HepG2 (cell line): Measurements from ENCODE around the gene ZNF276. TPM values are rescaled to one million over a fixed set of nuclear protein-coding genes. Genes with fewer than 3 reads are reported as not detected.
A peak's percentile ranks its signal among the peaks of the same experiment; 100 is the strongest.

ENCODE experiments used
- BRD4 ChIP-seq: sonication (generic); formaldehyde crosslinking; IDR thresholded peaks from 2 replicates; pipeline ENCODE4 v1.4.0; 2020; ENCODE audit warnings: missing genetic modification reagents
- DMAP1 ChIP-seq: IDR thresholded peaks from 2 replicates; pipeline ENCODE4 v1.6.1; 2016
- ELF1 ChIP-seq: sonication (generic); formaldehyde crosslinking; IDR thresholded peaks from 2 replicates; pipeline ENCODE4 v1.4.0; 2020; ENCODE audit warnings: missing genetic modification reagents
- FOXA3 ChIP-seq: IDR thresholded peaks from 2 replicates; pipeline ENCODE4 v1.6.1; 2016; ENCODE audit warnings: missing genetic modification reagents, missing compliant biosample characterization
- KMT2A ChIP-seq: sonication (generic); formaldehyde crosslinking; IDR thresholded peaks from 2 replicates; pipeline ENCODE4 v1.4.0; 2020; ENCODE audit warnings: missing genetic modification reagents
- NFKB2 ChIP-seq: sonication (generic); formaldehyde crosslinking; IDR thresholded peaks from 2 replicates; pipeline ENCODE4 v1.4.0; 2020; ENCODE audit warnings: missing genetic modification reagents, borderline replicate concordance
- NONO ChIP-seq, 2 experiments: fragments of 450-650 bp in 1 of 2; sonication (generic) in 1 of 2; formaldehyde crosslinking in 1 of 2; IDR thresholded peaks in 1 of 2; conservative IDR thresholded peaks in 1 of 2; 2 replicates each; pipeline versions ENCODE4 v1.6.1 to v1.8.0; 2017 to 2022; ENCODE audit warnings: mild to moderate bottlenecking in 1 of 2, missing genetic modification reagents in 1 of 2, moderate library complexity in 1 of 2
- NR2F2 ChIP-seq: IDR thresholded peaks from 2 replicates; pipeline ENCODE4 v1.6.1; 2012; ENCODE audit warnings: low read depth, inconsistent platforms, borderline replicate concordance
- PLRG1 ChIP-seq: fragments of 450-650 bp; conservative IDR thresholded peaks from 2 replicates; pipeline ENCODE4 v1.6.1; 2016
- RARA ChIP-seq: IDR thresholded peaks from 2 replicates; pipeline ENCODE4 v1.6.1; 2016; ENCODE audit warnings: missing genetic modification reagents, missing compliant biosample characterization
- RELA ChIP-seq: sonication (generic); formaldehyde crosslinking; IDR thresholded peaks from 2 replicates; pipeline ENCODE4 v1.4.0; 2020; ENCODE audit warnings: missing genetic modification reagents
- REPIN1 ChIP-seq: sonication (generic); formaldehyde crosslinking; IDR thresholded peaks from 2 replicates; pipeline ENCODE4 v1.8.0; 2022; ENCODE audit warnings: missing genetic modification reagents, low read depth, mild to moderate bottlenecking, borderline replicate concordance
- RXRA ChIP-seq: sonication (generic); formaldehyde crosslinking; IDR thresholded peaks from 2 replicates; pipeline ENCODE4 v1.5.1; 2020; ENCODE audit warnings: missing genetic modification reagents
- RXRB ChIP-seq: IDR thresholded peaks from 2 replicates; pipeline ENCODE4 v1.6.1; 2016; ENCODE audit warnings: borderline replicate concordance, missing genetic modification reagents, missing compliant biosample characterization
- SMARCC2 ChIP-seq: fragments of 450-650 bp; IDR thresholded peaks from 2 replicates; pipeline ENCODE4 v1.6.1; 2017; ENCODE audit warnings: antibody characterized with exemption, mild to moderate bottlenecking
- TBX2 ChIP-seq: sonication (generic); formaldehyde crosslinking; IDR thresholded peaks from 2 replicates; pipeline ENCODE4 v1.5.0; 2020; ENCODE audit warnings: missing genetic modification reagents, mild to moderate bottlenecking, borderline replicate concordance
- THAP7 ChIP-seq: sonication (generic); formaldehyde crosslinking; IDR thresholded peaks from 2 replicates; pipeline ENCODE4 v1.8.1; 2023; ENCODE audit warnings: mild to moderate bottlenecking, missing genetic modification reagents
- TOPORS ChIP-seq: sonication (generic); formaldehyde crosslinking; IDR thresholded peaks from 2 replicates; pipeline ENCODE4 v1.8.0; 2023; ENCODE audit warnings: mild to moderate bottlenecking, missing genetic modification reagents
- ZBTB49 ChIP-seq: sonication (generic); formaldehyde crosslinking; IDR thresholded peaks from 2 replicates; pipeline ENCODE4 v1.4.0; 2020; ENCODE audit warnings: missing genetic modification reagents, borderline replicate concordance
- ZBTB7B ChIP-seq: sonication (generic); formaldehyde crosslinking; IDR thresholded peaks from 2 replicates; pipeline ENCODE4 v1.4.0; 2020; ENCODE audit warnings: missing genetic modification reagents
- ZMAT3 ChIP-seq: sonication (generic); formaldehyde crosslinking; conservative IDR thresholded peaks from 2 replicates; pipeline ENCODE4 v1.7.0; 2021; ENCODE audit warnings: missing genetic modification reagents
- ZMYM4 ChIP-seq: sonication (generic); formaldehyde crosslinking; IDR thresholded peaks from 2 replicates; pipeline ENCODE4 v1.8.1; 2023; ENCODE audit warnings: mild to moderate bottlenecking, missing genetic modification reagents
- ZNF12 ChIP-seq: sonication (generic); formaldehyde crosslinking; IDR thresholded peaks from 2 replicates; pipeline ENCODE4 v1.5.0; 2020; ENCODE audit warnings: missing genetic modification reagents
- ZNF180 ChIP-seq: sonication (generic); formaldehyde crosslinking; IDR thresholded peaks from 2 replicates; pipeline ENCODE4 v1.4.0; 2020; ENCODE audit warnings: low read depth, missing genetic modification reagents, borderline replicate concordance
- ZNF607 ChIP-seq: sonication (generic); formaldehyde crosslinking; IDR thresholded peaks from 2 replicates; pipeline ENCODE4 v1.5.1; 2020; ENCODE audit warnings: missing genetic modification reagents, mild to moderate bottlenecking, borderline replicate concordance
- ZSCAN29 ChIP-seq: sonication (generic); formaldehyde crosslinking; conservative IDR thresholded peaks from 2 replicates; pipeline ENCODE4 v1.4.0; 2020; ENCODE audit warnings: mild to moderate bottlenecking, missing genetic modification reagents
- ZZZ3 ChIP-seq: sonication (generic); formaldehyde crosslinking; IDR thresholded peaks from 2 replicates; pipeline ENCODE4 v1.4.0; 2020; ENCODE audit warnings: missing genetic modification reagents, mild to moderate bottlenecking, borderline replicate concordance
- polyA plus RNA-seq, 8 experiments: library from polyadenylated mRNA; depleted of rRNA in 3 of 8; stranded (reverse) in 7 of 8; unstranded in 1 of 8; fragments of >200 nt; fragmentation: Illumina TruSeq in 4 of 8; extraction: Trizol in 4 of 8; gene quantifications; 2 replicates each; pipeline versions ENCODE4 v1.2.1 to v1.2.3, GENCODE V29; 2011 to 2016; ENCODE audit warnings: low read depth in 4 of 8, missing spikeins in 1 of 8, mixed read lengths in 1 of 8; ENCODE audit not compliant: insufficient read depth in 1 of 8
- total RNA-seq, 5 experiments: library from RNA; depleted of rRNA; stranded (reverse); fragments of >200 nt; fragmentation: Illumina TruSeq; extraction: Trizol; gene quantifications; 2 replicates each; pipeline ENCODE4 v1.2.3, GENCODE V29; 2016; ENCODE audit warnings: low read depth in 1 of 5
- TF ChIP-seq, protein P1 (sequence below): sonication (generic); formaldehyde crosslinking; IDR thresholded peaks from 2 replicates; pipeline ENCODE4 v1.4.0; 2020; ENCODE audit warnings: mild to moderate bottlenecking, low read depth, missing genetic modification reagents

ZNF276 gene
- total and polyA plus RNA-seq, 2 of the 13 experiments (the other 11 are each of a cell fraction or from before 2014, with no cell fraction given) = 17.7 to 18.0 TPM

DNA sequence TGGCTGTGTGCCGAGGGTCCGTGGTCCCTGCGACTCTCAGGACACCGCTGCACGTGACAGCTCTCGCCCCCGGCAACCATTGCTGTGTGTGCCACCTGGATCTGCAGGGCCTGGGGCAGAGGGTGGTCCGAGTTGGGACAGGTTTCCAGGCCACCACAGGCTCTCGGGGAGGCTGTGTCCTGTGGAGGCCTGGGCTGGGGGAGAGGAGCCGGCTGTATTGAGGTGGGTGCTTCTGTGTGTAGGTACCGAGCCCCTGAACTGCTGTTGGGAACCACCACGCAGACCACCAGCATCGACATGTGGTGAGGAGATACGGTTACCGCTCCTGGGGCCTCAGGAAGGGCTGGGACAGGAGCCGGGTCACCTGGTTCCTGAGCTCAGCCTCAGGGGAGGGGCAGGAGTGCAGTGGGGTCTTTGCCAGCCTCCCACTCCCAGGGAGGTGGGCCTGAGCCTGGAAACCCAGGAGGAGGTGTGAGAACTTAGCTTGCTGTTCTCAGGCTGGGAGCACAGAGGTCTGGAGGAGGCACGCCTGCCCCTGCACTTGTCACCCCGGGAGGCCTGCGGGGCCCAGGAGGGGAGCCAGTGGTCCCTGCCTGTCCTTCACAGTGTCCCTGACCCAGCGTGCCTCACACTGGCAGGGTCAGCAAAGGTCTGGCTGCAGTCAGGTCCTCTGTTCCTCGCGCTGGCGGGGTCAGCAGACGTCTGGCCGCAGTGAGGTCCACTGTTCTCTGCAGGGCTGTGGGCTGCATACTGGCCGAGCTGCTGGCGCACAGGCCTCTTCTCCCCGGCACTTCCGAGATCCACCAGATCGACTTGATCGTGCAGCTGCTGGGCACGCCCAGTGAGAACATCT lies 27.2 kb upstream of the ZNF276 start (continued):
- TF ChIP-seq ZBTB49 (0 out of 2 replicates have a peak, but pooled peaks have one; percentile 48), RELA (CRISPR knock-in tag) (no peak), RARA (CRISPR knock-in tag) (peak; percentile 98), NR2F2 (peak; percentile 85; the same call in 1 of the 2 replicates), NONO (IDR thresholded peaks at IDR 0.05) (no peak), NONO (CRISPR knock-in tag; conservative IDR thresholded peaks at IDR 0.05) (peak; percentile 50; the same call in 1 of the 2 replicates), ZZZ3 (CRISPR knock-in tag) (0 out of 2 replicates have a peak, but pooled peaks have one; percentile 28), ZNF12 (CRISPR knock-in tag) (0 out of 2 replicates have a peak, but pooled peaks have one; percentile 47), SMARCC2 (no peak), DMAP1 (0 out of 2 replicates have a peak, but pooled peaks have one; percentile 22), KMT2A (CRISPR knock-in tag) (0 out of 2 replicates have a peak, but pooled peaks have one; percentile 27), BRD4 (CRISPR knock-in tag) (no peak), THAP7 (CRISPR knock-in tag) (0 out of 2 replicates have a peak, but pooled peaks have one; percentile 36), ZNF180 (CRISPR knock-in tag) (no peak), PLRG1 (no peak), RXRB (CRISPR knock-in tag) (peak; percentile 95), TOPORS (CRISPR knock-in tag) (peak; percentile 51), REPIN1 (peak; percentile 68; the same call in 1 of the 2 replicates), NFKB2 (CRISPR knock-in tag) (no peak), ZSCAN29 (CRISPR knock-in tag) (0 out of 2 replicates have a peak, but pooled peaks have one; percentile 16), ZNF607 (CRISPR knock-in tag) (peak; percentile 57; the same call in 1 of the 2 replicates), TBX2 (CRISPR knock-in tag) (peak; percentile 48; the same call in 1 of the 2 replicates), ZBTB7B (peak; percentile 82), RXRA (CRISPR knock-in tag) (peak; percentile 96), ZMYM4 (CRISPR knock-in tag) (peak; percentile 46; the same call in 1 of the 2 replicates), ZMAT3 (0 out of 2 replicates have a peak, but pooled peaks have one; percentile 44), ELF1 (CRISPR knock-in tag) (peak; percentile 8; the same call in 1 of the 2 replicates), FOXA3 (peak; percentile 47; the same call in 1 of the 2 replicates)
- TF ChIP-seq, protein P1, sequence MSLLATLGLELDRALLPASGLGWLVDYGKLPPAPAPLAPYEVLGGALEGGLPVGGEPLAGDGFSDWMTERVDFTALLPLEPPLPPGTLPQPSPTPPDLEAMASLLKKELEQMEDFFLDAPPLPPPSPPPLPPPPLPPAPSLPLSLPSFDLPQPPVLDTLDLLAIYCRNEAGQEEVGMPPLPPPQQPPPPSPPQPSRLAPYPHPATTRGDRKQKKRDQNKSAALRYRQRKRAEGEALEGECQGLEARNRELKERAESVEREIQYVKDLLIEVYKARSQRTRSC (CRISPR knock-in tag) = no peak
